ENCODE results near the gene GABRP.
"Not testable (repeated sequence)": the region's sequence is repeated elsewhere in the genome, so short reads cannot be mapped to it uniquely, and the experiment has no call there.

GRCh38 chr5:170754508-170754907 lies 29.0 kb upstream of the GABRP start:
- not testable (repeated sequence) for TF ChIP-seq POLR2A (IDR thresholded peaks at IDR 0.05); CTCF (IDR thresholded peaks at IDR 0.05 in 8 of 11, conservative IDR thresholded peaks at IDR 0.05 in 3 of 11)

All from spleen (tissue), 7 donors.